ENCODE measurements around the gene BTBD16.

GRCh38 chr10:122311051-122311410 lies 39.9 kb downstream of the BTBD16 start:
- no peak for TF ChIP-seq GATA2 (IDR thresholded peaks at IDR 0.05; ENCODE audit: low read depth, low read length)
- no peak for TF ChIP-seq GATA3 (IDR thresholded peaks at IDR 0.05; ENCODE audit: low read depth, low read length)

Data from SH-SY5Y (cell line).